ENCODE data around the gene PSMB5.

Gene PSMB5

DNA sequence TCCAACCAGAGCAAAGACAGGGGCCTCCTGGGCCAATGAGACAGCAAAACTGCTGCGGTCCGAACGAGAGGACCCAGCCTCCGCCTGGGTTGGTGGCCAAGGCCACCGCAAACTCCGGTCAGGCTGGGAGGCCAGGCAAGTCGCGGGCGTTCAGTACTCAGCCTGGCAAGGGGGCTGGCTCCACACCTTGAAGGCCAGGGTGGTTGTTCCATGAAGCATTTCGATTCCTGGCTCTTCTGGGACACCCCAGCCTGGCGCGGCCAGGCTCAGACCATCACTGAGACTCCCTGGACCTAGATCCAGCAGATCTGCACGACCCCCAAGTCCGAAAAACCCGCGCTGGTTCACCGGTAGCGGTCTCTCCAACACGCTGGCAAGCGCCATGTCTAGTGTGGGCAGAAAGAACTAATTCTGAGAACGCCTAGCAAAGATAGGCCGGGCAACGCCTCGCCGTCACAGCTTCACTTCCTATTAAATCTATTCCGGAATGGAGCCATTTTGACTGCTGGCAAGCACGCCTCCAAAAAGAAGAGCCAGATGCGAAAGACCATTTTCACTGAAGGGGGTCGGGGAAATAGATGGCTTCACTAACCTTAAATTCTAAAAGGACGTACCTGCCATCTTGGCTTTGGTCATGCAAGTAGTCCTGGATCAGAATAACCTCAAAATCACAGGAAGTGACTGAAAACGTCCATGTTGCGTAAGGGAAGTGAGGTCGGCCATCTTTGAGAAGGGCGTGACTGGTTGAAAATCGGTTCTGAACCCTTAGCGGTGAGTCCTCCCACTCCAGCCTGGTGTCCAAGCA lies at the start of gene PSMB5:
Gene PSMB5, minus strand, starts transcription at position 403 of the 805 bp plus-strand sequence. Its CDS starts 19 bp downstream, at position 384.
- peak within 1 kb of the TSS; percentile 80 for H3K4me2 ChIP-seq (ENCODE audit: insufficient read depth, low read length)
- H3K4me3 ChIP-seq (ENCODE audit: low read depth in 1 of 2, low read length in 2 of 2), result peak within 1 kb of the TSS; percentile 50 to 83
- peaks cover 39% of the 10 kb centered on the region for H3K4me1 ChIP-seq (ENCODE audit: insufficient read depth, low read length)
- peak within 1 kb of the TSS; percentile 75 for H3K9ac ChIP-seq (ENCODE audit: low read depth, low read length)
- no peaks in the 10 kb centered on the region for H4K20me1 ChIP-seq (ENCODE audit: insufficient read depth, low read length)
- no peaks in the 10 kb centered on the region for H3K27me3 ChIP-seq (ENCODE audit: insufficient read depth, low read length, poor library complexity)
- H3K36me3 ChIP-seq (ENCODE audit: insufficient read depth, low read length), result peaks cover 32% of the 10 kb centered on the region
- DNase-seq (peak; percentile 94), ATAC-seq (ENCODE audit: insufficient read depth, low read depth) (peak; percentile 92)
- peaks cover 32% of the 10 kb centered on the region for H3K79me2 ChIP-seq (ENCODE audit: insufficient read depth, low read length)
- no peaks in the 10 kb centered on the region for H3K9me3 ChIP-seq (ENCODE audit: insufficient read depth, low read length, severe bottlenecking)
- H3K27ac ChIP-seq (ENCODE audit: low read length), result peak within 1 kb of the TSS; percentile 90
- TF ChIP-seq EZH2 (IDR thresholded peaks at IDR 0.05; ENCODE audit: borderline replicate concordance, low read depth, low read length, severe bottlenecking), result no peak
- TF ChIP-seq, protein P1, sequence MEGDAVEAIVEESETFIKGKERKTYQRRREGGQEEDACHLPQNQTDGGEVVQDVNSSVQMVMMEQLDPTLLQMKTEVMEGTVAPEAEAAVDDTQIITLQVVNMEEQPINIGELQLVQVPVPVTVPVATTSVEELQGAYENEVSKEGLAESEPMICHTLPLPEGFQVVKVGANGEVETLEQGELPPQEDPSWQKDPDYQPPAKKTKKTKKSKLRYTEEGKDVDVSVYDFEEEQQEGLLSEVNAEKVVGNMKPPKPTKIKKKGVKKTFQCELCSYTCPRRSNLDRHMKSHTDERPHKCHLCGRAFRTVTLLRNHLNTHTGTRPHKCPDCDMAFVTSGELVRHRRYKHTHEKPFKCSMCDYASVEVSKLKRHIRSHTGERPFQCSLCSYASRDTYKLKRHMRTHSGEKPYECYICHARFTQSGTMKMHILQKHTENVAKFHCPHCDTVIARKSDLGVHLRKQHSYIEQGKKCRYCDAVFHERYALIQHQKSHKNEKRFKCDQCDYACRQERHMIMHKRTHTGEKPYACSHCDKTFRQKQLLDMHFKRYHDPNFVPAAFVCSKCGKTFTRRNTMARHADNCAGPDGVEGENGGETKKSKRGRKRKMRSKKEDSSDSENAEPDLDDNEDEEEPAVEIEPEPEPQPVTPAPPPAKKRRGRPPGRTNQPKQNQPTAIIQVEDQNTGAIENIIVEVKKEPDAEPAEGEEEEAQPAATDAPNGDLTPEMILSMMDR (IDR thresholded peaks at IDR 0.05; ENCODE audit: borderline replicate concordance, extremely low read depth, low read length, poor library complexity, severe bottlenecking), result no peak
- H2AFZ ChIP-seq (ENCODE audit: low read depth, low read length), result peak within 1 kb of the TSS; percentile 72

- ATAC-seq (ENCODE audit: insufficient read depth, low read depth) (no peak), DNase-seq (no peak)
- Histone ChIP-seq H3K4me2 (ENCODE audit: insufficient read depth, low read length) (no peak overlapping the region), H4K20me1 (ENCODE audit: insufficient read depth, low read length) (peaks cover 7% of the 10 kb centered on the region; the same call in 1 of the 2 replicates), H3K79me2 (ENCODE audit: insufficient read depth, low read length) (peaks cover 17% of the 10 kb centered on the region), H3K4me3 (ENCODE audit: low read depth in 1 of 2, low read length in 2 of 2) (no peak overlapping the region), H3K4me1 (ENCODE audit: insufficient read depth, low read length) (no peaks in the 10 kb centered on the region), H3K27me3 (ENCODE audit: insufficient read depth, low read length, poor library complexity) (no peaks in the 10 kb centered on the region), H3K27ac (ENCODE audit: low read length) (no peak overlapping the region), H3K36me3 (ENCODE audit: insufficient read depth, low read length) (peaks cover 99% of the 10 kb centered on the region), H2AFZ (ENCODE audit: low read depth, low read length) (no peak overlapping the region), H3K9ac (ENCODE audit: low read depth, low read length) (no peak overlapping the region), H3K9me3 (ENCODE audit: insufficient read depth, low read length, severe bottlenecking) (no peaks in the 10 kb centered on the region)
- TF ChIP-seq, protein P1 (IDR thresholded peaks at IDR 0.05; ENCODE audit: borderline replicate concordance, extremely low read depth, low read length, poor library complexity, severe bottlenecking), result no peak
- no peak for TF ChIP-seq EZH2 (IDR thresholded peaks at IDR 0.05; ENCODE audit: borderline replicate concordance, low read depth, low read length, severe bottlenecking)
Measured at GRCh38 chr14:23080474-23080873, 45.8 kb upstream of the PSMB5 start.

GRCh38 chr14:23079716-23080115 lies 45.0 kb upstream of the PSMB5 start:
- H3K9me3 ChIP-seq (ENCODE audit: insufficient read depth, low read length, severe bottlenecking), result no peaks in the 10 kb centered on the region
- H3K9ac ChIP-seq (ENCODE audit: low read depth, low read length), result no peak overlapping the region
- H3K79me2 ChIP-seq (ENCODE audit: insufficient read depth, low read length), result peaks cover 9% of the 10 kb centered on the region; the same call in 1 of the 2 replicates
- no peak for ATAC-seq (ENCODE audit: insufficient read depth, low read depth)
- TF ChIP-seq, protein P1 (IDR thresholded peaks at IDR 0.05; ENCODE audit: borderline replicate concordance, extremely low read depth, low read length, poor library complexity, severe bottlenecking), result no peak
- TF ChIP-seq EZH2 (IDR thresholded peaks at IDR 0.05; ENCODE audit: borderline replicate concordance, low read depth, low read length, severe bottlenecking), result no peak
- no peaks in the 10 kb centered on the region for H3K27me3 ChIP-seq (ENCODE audit: insufficient read depth, low read length, poor library complexity)
- H3K27ac ChIP-seq (ENCODE audit: low read length), result no peak overlapping the region
- H4K20me1 ChIP-seq (ENCODE audit: insufficient read depth, low read length), result peaks cover 7% of the 10 kb centered on the region; the same call in 1 of the 2 replicates
- H3K4me1 ChIP-seq (ENCODE audit: insufficient read depth, low read length), result no peaks in the 10 kb centered on the region
- no peak overlapping the region for H3K4me2 ChIP-seq (ENCODE audit: insufficient read depth, low read length)
- H2AFZ ChIP-seq (ENCODE audit: low read depth, low read length), result no peak overlapping the region
- H3K36me3 ChIP-seq (ENCODE audit: insufficient read depth, low read length), result peaks cover 98% of the 10 kb centered on the region
- DNase-seq, result no peak
- H3K4me3 ChIP-seq (ENCODE audit: low read depth in 1 of 2, low read length in 2 of 2), result no peak overlapping the region

Measured in DND-41 (cell line).